Activated CD8-positive, alpha-beta memory T cell treated with anti-CD3 and anti-CD28 coated beads, Interleukin-2, amount 50 U/mL, for 4 hours (primary cell): Measurements from ENCODE around the gene SULT2B1.
"Not testable (repeated sequence)": the region's sequence is repeated elsewhere in the genome, so short reads cannot be mapped to it uniquely, and the experiment has no call there.

Experiments used
- DNase-seq: peaks from one replicate; pipeline ENCODE4 v3.0.0-alpha.2; 2020

Gene SULT2B1

DNA sequence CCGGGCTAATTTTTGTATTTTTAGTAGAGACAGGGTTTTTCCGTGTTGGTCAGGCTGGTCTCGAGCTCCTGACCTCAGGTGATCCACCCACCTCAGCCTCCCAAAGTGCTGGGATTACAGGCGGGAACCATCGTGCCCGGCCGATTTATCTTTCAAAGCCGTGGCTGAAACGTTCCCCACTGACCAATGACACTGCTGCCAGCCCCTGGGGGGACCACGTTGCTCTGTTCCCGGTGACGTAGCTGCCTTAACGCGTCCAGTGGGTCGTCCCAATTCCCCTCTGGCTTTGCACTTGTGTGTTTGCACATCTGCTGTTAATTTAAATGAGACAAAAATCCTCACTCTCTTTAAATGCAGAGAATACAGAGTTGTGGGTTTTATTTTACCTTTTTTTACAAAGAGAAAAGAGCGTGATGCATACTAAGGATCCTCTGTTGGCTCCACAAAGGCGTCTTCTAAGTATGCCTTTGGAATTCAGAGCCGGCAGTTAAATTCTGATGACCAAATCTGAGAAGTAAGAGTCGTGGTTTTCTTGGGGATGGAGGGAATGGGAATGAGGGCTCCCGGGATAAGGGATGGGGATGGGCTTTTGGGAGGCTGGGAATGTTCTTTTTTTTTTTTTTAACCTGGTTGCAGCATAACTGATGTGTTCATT is 21.8 kb upstream of the SULT2B1 start:
- DNase-seq, result no peak

GRCh38 chr19:48530770-48531169 is 21.2 kb upstream of the SULT2B1 start:
- DNase-seq, result no peak

DNA sequence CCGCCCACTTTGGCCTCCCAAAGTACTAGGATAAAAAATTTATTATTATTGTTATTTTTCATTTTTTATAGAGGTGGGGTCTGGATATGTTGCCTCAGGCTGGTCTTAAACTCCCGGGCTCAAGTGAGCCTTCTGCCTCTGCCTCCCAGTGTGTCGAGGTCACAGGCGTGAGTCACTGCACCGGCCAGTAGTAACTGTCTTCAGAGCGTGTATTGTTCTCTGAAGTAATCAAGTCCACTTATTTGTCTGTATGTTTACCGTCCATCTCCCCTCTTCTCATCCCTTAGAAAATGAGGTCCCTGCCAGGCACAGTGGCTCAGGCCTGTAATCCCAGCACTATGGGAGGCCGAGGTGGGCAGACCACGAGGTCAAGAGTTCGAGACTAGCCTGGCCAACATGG is 18.2 kb upstream of the SULT2B1 start:
- DNase-seq, result no peak

- no peak for DNase-seq
Measured at GRCh38 chr19:48537541-48537940, 14.4 kb upstream of the SULT2B1 start.

GRCh38 chr19:48538057-48538456 is 13.9 kb upstream of the SULT2B1 start:
- not testable (repeated sequence) for DNase-seq

GRCh38 chr19:48539503-48540096 is 12.4 kb upstream of the SULT2B1 start:
- DNase-seq, result no peak

- DNase-seq, result no peak
Measured at GRCh38 chr19:48540110-48540509, 11.9 kb upstream of the SULT2B1 start.

DNA sequence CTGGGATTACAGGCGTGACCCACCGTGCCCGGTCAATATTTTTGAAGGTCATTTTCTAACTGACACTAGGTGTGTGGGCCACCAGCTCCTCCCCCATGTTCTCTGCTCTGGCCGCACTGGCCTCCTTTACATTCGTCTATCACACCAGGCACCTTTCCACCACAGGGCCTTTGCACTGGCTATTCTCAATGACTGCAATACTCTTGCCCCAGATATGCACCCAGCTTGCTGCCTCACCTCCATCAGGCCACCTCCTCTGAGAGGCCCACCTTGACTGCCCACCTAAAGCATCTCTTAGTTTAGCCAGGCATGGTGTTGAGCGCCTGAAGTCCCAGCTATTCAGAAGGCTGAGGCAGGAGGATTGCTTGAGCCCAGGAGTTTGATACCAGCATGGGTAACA is 10.2 kb upstream of the SULT2B1 start:
- no peak for DNase-seq

- no peak for DNase-seq
Measured at GRCh38 chr19:48543121-48543710, 8.8 kb upstream of the SULT2B1 start.

- DNase-seq, result no peak
Measured at GRCh38 chr19:48544856-48545750, 6.9 kb upstream of the SULT2B1 start.

DNA sequence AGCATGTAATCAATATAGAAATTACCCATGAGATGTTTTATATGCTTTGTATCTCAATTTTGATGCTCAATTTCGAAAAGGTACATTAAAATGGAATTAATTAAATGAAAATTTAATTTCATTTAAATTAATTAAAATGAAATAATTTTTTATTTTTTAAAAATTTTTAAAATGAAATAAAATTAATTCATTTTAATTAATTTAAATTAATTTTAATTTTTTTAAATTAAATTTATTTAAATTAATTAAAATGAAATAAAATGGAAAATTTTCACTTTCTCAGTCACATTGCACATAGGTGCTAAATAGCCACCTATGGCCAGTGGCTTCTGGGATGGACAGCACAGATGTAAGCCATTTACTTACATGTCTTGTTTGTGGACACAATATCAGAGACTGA is 4.2 kb upstream of the SULT2B1 start:
- no peak for DNase-seq

DNA sequence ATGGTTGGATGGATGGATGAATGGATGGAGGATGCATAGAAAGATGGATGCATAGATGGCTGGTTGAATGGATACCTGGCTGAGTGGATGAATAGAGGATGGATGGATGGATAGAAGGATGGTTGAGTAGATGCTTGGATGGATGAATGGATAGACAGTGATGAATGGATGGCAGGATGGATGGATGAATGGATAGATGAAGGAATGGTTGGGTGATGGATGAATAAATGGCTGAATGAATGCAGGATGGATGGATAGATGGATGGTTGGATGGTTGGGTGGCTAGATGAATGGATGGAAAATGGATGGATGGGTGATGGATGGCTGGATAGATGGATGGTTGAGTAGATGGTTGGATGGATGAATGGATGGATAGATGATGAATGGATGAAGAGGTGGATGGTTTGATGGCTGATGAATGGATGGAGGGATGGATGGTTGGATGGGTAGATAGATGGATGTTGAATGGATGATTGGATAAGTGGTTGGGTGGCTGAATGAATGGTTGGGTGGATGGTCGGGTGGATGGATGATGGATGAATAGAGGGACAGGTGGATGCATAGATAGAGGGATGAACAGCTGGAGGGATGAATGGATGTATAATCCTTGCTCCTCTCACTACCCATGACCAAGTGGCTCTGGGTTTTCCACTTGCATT is 3.6 kb upstream of the SULT2B1 start:
- DNase-seq, result no peak

DNA sequence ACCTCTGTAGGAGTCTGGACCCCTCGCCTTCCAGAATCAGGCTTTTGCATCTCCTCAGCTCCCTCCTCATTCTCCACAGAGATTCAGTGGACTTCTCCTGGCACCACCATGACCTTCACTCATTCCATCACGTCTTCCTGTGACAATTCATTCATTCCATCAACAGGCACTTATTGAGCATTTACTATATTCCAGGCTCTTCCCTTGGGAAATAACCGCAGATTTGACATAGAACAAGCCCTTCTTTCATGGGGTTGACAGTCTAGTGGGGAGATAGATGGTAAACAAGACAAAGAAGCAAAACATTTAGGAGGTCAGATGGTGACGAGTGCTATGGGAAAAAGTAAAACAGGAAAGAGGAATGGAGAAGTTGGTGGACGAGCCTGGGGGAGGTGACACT is 2.6 kb upstream of the SULT2B1 start:
- DNase-seq, result no peak

- no peak for DNase-seq
Measured at GRCh38 chr19:48552406-48553322, 692 bp downstream of the SULT2B1 start.

GRCh38 chr19:48553676-48554384 is 1.9 kb downstream of the SULT2B1 start:
- no peak for DNase-seq

DNA sequence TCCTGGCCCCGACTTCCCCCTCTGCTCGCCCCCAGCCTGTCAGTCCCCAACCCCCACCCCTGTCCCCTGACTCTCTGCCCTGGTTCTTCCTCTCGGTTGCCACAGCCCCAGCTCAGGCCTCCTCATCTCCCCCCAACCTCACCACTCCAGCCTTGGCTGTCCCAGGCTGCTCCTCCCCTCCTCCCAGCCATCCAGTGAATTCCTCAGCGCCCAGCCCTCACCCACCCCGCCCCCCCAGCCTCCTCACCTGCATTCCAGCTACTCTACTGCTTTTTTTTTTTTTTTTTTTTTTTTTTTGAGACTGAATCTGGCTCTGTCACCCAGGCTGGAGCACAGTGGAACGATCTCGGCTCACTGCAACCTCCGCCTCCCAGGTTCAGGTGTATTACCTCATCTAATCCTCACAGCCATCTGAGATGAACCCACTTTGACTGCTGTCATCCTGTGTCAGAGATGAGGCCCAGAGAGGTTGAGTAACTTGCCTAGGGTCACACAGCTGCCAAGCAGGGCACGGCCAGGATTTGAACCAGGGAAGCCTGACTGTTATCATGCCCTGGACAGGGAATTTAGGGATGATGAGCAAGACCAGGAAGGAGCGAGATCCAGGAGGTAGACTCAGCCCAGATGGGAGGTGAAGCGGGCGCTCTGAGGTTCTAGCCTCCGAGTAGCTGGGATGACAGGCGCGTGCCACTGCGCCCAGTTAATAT is 2.6 kb downstream of the SULT2B1 start:
- DNase-seq, result no peak

DNA sequence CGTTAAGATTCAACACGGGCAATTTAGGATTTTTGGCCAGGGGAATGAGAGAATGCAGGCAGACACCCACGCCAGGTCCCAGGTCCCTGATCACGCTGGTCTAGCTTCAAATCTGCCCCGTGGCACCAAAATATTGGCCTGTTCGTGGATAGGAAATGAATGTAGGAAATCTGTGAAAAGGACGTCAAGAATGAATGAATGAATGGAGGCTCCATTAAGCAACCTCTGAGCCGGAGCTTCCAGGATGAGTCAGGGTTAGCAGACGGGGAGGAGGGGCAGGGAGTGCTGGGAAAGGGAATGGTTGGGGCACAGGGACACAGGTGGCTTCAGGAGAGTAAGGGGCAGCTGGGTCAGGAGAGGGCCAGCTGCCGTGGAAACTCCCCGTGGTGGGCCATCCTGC is 4.2 kb downstream of the SULT2B1 start:
- DNase-seq, result no peak

GRCh38 chr19:48556825-48557224 is 4.9 kb downstream of the SULT2B1 start:
- DNase-seq, result no peak

- DNase-seq, result no peak
Measured at GRCh38 chr19:48558018-48558684, 6.2 kb downstream of the SULT2B1 start.

DNA sequence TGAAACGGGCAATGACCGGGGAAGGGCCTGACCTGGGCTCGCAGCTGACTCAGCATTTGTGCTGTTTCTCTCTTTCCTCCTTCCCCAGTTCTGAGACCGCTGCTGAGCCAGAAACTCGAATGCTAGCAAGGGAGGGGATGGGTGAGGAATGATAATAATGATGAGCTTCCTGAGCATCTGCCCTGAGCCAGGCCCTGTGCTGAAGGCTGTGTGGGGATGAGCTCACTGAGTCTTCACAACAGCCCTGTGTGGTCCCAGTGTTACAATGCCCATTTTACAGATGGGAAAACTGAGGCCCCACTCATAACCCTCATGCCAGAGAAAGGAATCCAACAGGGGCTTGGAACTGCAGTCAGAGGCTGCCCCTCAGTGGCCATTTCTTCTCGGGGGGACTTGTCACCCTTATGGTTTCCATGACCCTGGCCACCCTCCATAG is 8.1 kb downstream of the SULT2B1 start:
- no peak for DNase-seq
